IMR-90 (cell line): ENCODE measurements around the gene PAX3. TPM values are rescaled to one million over a fixed set of nuclear protein-coding genes. Genes with fewer than 3 reads are reported as not detected.

Experiments used
- ATAC-seq: fragments of 200-7000 bp; cut with Tn5 transposase; 2 replicates; pipeline ENCODE4 v1.9.1; 2020; ENCODE audit warnings: low read depth, mild to moderate bottlenecking, moderate library complexity
- BruUV-seq: library from RNA; stranded (reverse); fragments of 400-500 nt; replicated peaks from 2 replicates; lab custom pipeline; 2021; lab: Mats Ljungman, UMichigan
- CTCF ChIA-PET: fragments of 300-600 bp; formaldehyde crosslinking; extraction: SDS; loops from one replicate; lab custom pipeline; 2021; ENCODE audit warnings: antibody characterized with exemption; lab: Yijun Ruan, JAX
- POLR2A ChIA-PET: fragments of 300-600 bp; sonication (Branson Sonifier 250); formaldehyde crosslinking; loops from one replicate; lab custom pipeline; 2022; ENCODE audit warnings: antibody characterized with exemption; ENCODE audit not compliant: unreplicated experiment; lab: Charles Lee
- DNase-seq: peaks from one replicate; pipeline ENCODE4 v3.0.0; 2013
- H2AFZ ChIP-seq: replicated peaks from 2 replicates; pipeline ENCODE3; 2013; ENCODE audit warnings: low read length, mild to moderate bottlenecking; ENCODE audit not compliant: poor library complexity
- H2AK5ac ChIP-seq: 2 replicates; pipeline ENCODE4 v1.6.1; 2013; ENCODE audit warnings: low read depth, low read length, inconsistent platforms
- H2AK9ac ChIP-seq: replicated peaks from 2 replicates; pipeline ENCODE3; 2013; ENCODE audit warnings: mild to moderate bottlenecking, low read depth, low read length, moderate library complexity; ENCODE audit not compliant: poor library complexity
- H2BK120ac ChIP-seq: 2 replicates; pipeline ENCODE4 v1.6.1; 2013; ENCODE audit warnings: low read depth, low read length, inconsistent platforms
- H2BK15ac ChIP-seq: 3 replicates; pipeline ENCODE4 v1.6.1; 2013; ENCODE audit warnings: low read depth, low read length, inconsistent platforms
- H2BK20ac ChIP-seq: 2 replicates; pipeline ENCODE4 v1.6.1; 2013; ENCODE audit warnings: low read depth, mild to moderate bottlenecking, inconsistent platforms, low read length, moderate library complexity
- H2BK5ac ChIP-seq: 2 replicates; pipeline ENCODE4 v1.6.1; 2013; ENCODE audit warnings: mild to moderate bottlenecking, low read depth, low read length, inconsistent platforms; ENCODE audit not compliant: poor library complexity, severe bottlenecking
- H3K14ac ChIP-seq: replicated peaks from 2 replicates; pipeline ENCODE4 v1.6.1; 2013; ENCODE audit warnings: low read depth, low read length, inconsistent platforms
- H3K18ac ChIP-seq: 2 replicates; pipeline ENCODE4 v1.6.1; 2013; ENCODE audit warnings: low read depth, low read length, control low read depth
- H3K23ac ChIP-seq: 2 replicates; pipeline ENCODE4 v1.6.1; 2013; ENCODE audit warnings: low read depth, low read length, inconsistent platforms
- H3K27ac ChIP-seq: 2 replicates; pipeline ENCODE4 v1.5.1; 2013; ENCODE audit warnings: mild to moderate bottlenecking, control low read depth, low read length; ENCODE audit not compliant: insufficient read depth
- H3K27me3 ChIP-seq: 2 replicates; pipeline ENCODE4 v1.6.1; 2013; ENCODE audit warnings: low read length; ENCODE audit not compliant: control insufficient read depth, insufficient read depth
- H3K36me3 ChIP-seq: 2 replicates; pipeline ENCODE4 v1.6.1; 2013; ENCODE audit warnings: low read length, mixed read lengths; ENCODE audit not compliant: control insufficient read depth, insufficient read depth
- H3K4ac ChIP-seq: 2 replicates; pipeline ENCODE4 v1.6.1; 2013; ENCODE audit warnings: low read depth, low read length, inconsistent platforms
- H3K4me1 ChIP-seq: 2 replicates; pipeline ENCODE4 v1.6.1; 2013; ENCODE audit warnings: low read length, mixed read lengths; ENCODE audit not compliant: control insufficient read depth, insufficient read depth
- H3K4me2 ChIP-seq: 2 replicates; pipeline ENCODE4 v1.6.1; 2013; ENCODE audit warnings: low read depth, mild to moderate bottlenecking, control low read depth, low read length, moderate library complexity
- H3K4me3 ChIP-seq: 2 replicates; pipeline ENCODE4 v1.5.1; 2013; ENCODE audit warnings: low read depth, mild to moderate bottlenecking, control low read depth, low read length, moderate library complexity; ENCODE audit not compliant: insufficient read depth
- H3K56ac ChIP-seq: 2 replicates; pipeline ENCODE4 v1.6.1; 2013; ENCODE audit warnings: low read length, inconsistent platforms; ENCODE audit not compliant: insufficient read depth; ENCODE audit errors: extremely low read depth
- H3K79me1 ChIP-seq, 2 experiments: 2 replicates each; pipeline ENCODE4 v1.6.1; 2013; ENCODE audit warnings: low read length in 2 of 2, inconsistent platforms in 1 of 2, low read depth in 1 of 2
- H3K9ac ChIP-seq: 2 replicates; pipeline ENCODE4 v1.6.1; 2013; ENCODE audit warnings: low read depth, low read length, control low read depth
- H3K9me1 ChIP-seq: 2 replicates; pipeline ENCODE4 v1.6.1; 2013; ENCODE audit warnings: low read length, inconsistent platforms; ENCODE audit not compliant: insufficient read depth
- H3K9me3 ChIP-seq: 2 replicates; pipeline ENCODE4 v1.6.1; 2013; ENCODE audit warnings: low read length; ENCODE audit not compliant: control insufficient read depth, insufficient read depth
- H4K20me1 ChIP-seq: 2 replicates; pipeline ENCODE4 v1.6.1; 2013; ENCODE audit warnings: low read length, inconsistent platforms; ENCODE audit not compliant: insufficient read depth
- H4K5ac ChIP-seq: 2 replicates; pipeline ENCODE4 v1.6.1; 2013; ENCODE audit warnings: mild to moderate bottlenecking, low read depth, low read length, control low read depth
- H4K8ac ChIP-seq, 2 experiments: 2 replicates each; pipeline ENCODE4 v1.6.1; 2013; ENCODE audit warnings: low read depth in 2 of 2, low read length in 2 of 2, control low read depth in 1 of 2, inconsistent platforms in 1 of 2
- H4K91ac ChIP-seq: 2 replicates; pipeline ENCODE4 v1.6.1; 2013; ENCODE audit warnings: low read depth, low read length, inconsistent platforms; ENCODE audit not compliant: insufficient read depth
- FOS ChIP-seq: fragments of 150-350 bp; IDR thresholded peaks from 2 replicates; pipeline ENCODE4 v1.6.1; 2016; ENCODE audit warnings: low read depth, low read length
- MAZ ChIP-seq: IDR thresholded peaks from 2 replicates; pipeline ENCODE4 v1.6.1; 2012; ENCODE audit warnings: low read depth, mild to moderate bottlenecking, low read length, improper control_type of control experiment, moderate library complexity, borderline replicate concordance
- SMC3 ChIP-seq: fragments of 150-350 bp; IDR thresholded peaks from 2 replicates; pipeline ENCODE4 v1.6.1; 2016; ENCODE audit warnings: low read depth, mild to moderate bottlenecking, antibody characterized with exemption, low read length, moderate library complexity
- WGBS, 2 experiments: methylation state at CpG; one replicate each; pipeline versions ENCODE4 v1.1.5 to v1.1.7; 2013; ENCODE audit warnings: missing lambda C conversion rate in 2 of 2; ENCODE audit not compliant: insufficient read length in 1 of 2; ENCODE audit errors: extremely low coverage in 2 of 2; 5-methylcytosine and 5-hydroxymethylcytosine counted together
- dilution Hi-C: fragments of 300-500 bp; cut with HindIII; formaldehyde crosslinking; loops from one replicate; pipeline ENCODE4 v1.14.3; 2018; ENCODE audit warnings: low sequenced_read_pairs; ENCODE audit not compliant: unreplicated experiment
- in situ Hi-C: fragments of 300-500 bp; cut with MboI; formaldehyde crosslinking; loops from 3 replicates; pipeline ENCODE4 v1.14.3; 2019; ENCODE audit warnings: low sequenced_read_pairs, inconsistent platforms, mixed read lengths
- intact Hi-C: fragments of 100-400 bp; cut with micrococcal nuclease; formaldehyde crosslinking; loops from 2 replicates; pipeline ENCODE4 v1.10.0; 2022
- polyA plus RNA-seq, 3 experiments: library from polyadenylated mRNA; depleted of rRNA; stranded (reverse); fragments of >200 nt; gene quantifications; 2 replicates each; pipeline ENCODE4 v1.2.3, GENCODE V29; 2012; ENCODE audit warnings: low replicate concordance in 1 of 3
- total RNA-seq: library from RNA; depleted of rRNA; stranded (reverse); fragments of >200 nt; gene quantifications from 2 replicates; pipeline ENCODE4 v1.2.3, GENCODE V29; 2012

The PAX3 gene
- total and polyA plus RNA-seq, 2 of the 4 experiments (the other 2 are of a cell fraction): not detected

- Histone ChIP-seq H3K23ac (no peak overlapping the region), H2BK120ac (no peak overlapping the region), H3K18ac (no peak overlapping the region), H3K27ac (no peak overlapping the region), H4K91ac (no peak overlapping the region), H2AFZ (no peak overlapping the region), H3K9ac (no peak overlapping the region), H3K14ac (no peak overlapping the region), H3K4ac (no peak overlapping the region), H3K9me1 (no peaks in the 10 kb centered on the region), H4K20me1 (no peaks in the 10 kb centered on the region), H2BK5ac (no peak overlapping the region), H3K79me1 (no peaks in the 10 kb centered on the region), H2BK15ac (no peak overlapping the region), H2AK5ac (no peak overlapping the region), H3K4me1 (no peaks in the 10 kb centered on the region; the same call in 1 of the 2 replicates), H3K9me3 (peaks cover 2% of the 10 kb centered on the region), H3K4me3 (no peak overlapping the region), H4K8ac (no peak overlapping the region), H4K5ac (no peak overlapping the region), H3K36me3 (no peaks in the 10 kb centered on the region), H2BK20ac (no peak overlapping the region), H2AK9ac (no peak overlapping the region), H3K4me2 (no peak overlapping the region), H3K27me3 (peaks cover 66% of the 10 kb centered on the region), H3K56ac (no peak overlapping the region)
- TF ChIP-seq MAZ (no peak), SMC3 (no peak), FOS (no peak)
- DNase-seq: no peak
- no peak for ATAC-seq
- CTCF ChIA-PET: no interaction called here
- dilution Hi-C loops: no loop called here
- BruUV-seq: no TSS peak
- intact Hi-C loops: no loop called here
- in situ Hi-C loops: no loop called here
- WGBS, 2 experiments: 0% methylated on average over 2 of the region's 7 CpGs; no CpG with 5 or more reads in 1 of the 2 experiments
- POLR2A ChIA-PET: no interaction called here
Measured at GRCh38 chr2:222290401-222290735, 8.4 kb downstream of the PAX3 start.
